ENCODE results near the gene MMP21. TPM values are rescaled to one million over a fixed set of nuclear protein-coding genes. Genes with fewer than 3 reads are reported as not detected.

The MMP21 gene
- polyA plus RNA-seq, 3 donors, result 0.28 TPM; not detected in 2

GRCh38 chr10:125756853-125757487 is 18.7 kb downstream of the MMP21 start:
- Histone ChIP-seq H4K20me1 (ENCODE audit: insufficient read depth, low read length) (no peaks in the 10 kb centered on the region), H3K36me3 (replicated peaks in 1 of 2; ENCODE audit: control insufficient read depth in 1 of 2, insufficient read depth in 2 of 2, low read length in 2 of 2) (peaks cover 86 to 100% of the 10 kb centered on the region in 2 donors), H2AFZ (ENCODE audit: insufficient read depth, low read depth, low read length, poor library complexity, severe bottlenecking) (no peak overlapping the region), H3K9ac (ENCODE audit: insufficient read depth, low read length, poor library complexity, severe bottlenecking) (no peak overlapping the region), H3K4me1 (ENCODE audit: control insufficient read depth in 1 of 2, insufficient read depth in 2 of 2, low read length in 2 of 2) (no peaks in the 10 kb centered on the region), H3K27ac (ENCODE audit: low read depth in 1 of 2, low read length in 2 of 2) (no peak overlapping the region), H3K27me3 (ENCODE audit: control insufficient read depth in 2 of 2, insufficient read depth in 2 of 2, low read length in 2 of 2) (no peaks in the 10 kb centered on the region), H3K9me3 (replicated peaks in 1 of 2; ENCODE audit: control insufficient read depth in 1 of 2, insufficient read depth in 1 of 2, low read length in 2 of 2) (no peaks in the 10 kb centered on the region), H3K4me3 (replicated peaks in 1 of 3; ENCODE audit: low read depth in 2 of 3, low read length in 3 of 3) (no peak overlapping the region), H3K79me2 (ENCODE audit: insufficient read depth, low read length) (no peaks in the 10 kb centered on the region), H3K4me2 (replicated peaks; ENCODE audit: extremely low read depth, low read length, poor library complexity, severe bottlenecking) (no peak overlapping the region)
- Mint-ChIP-seq H3K27ac (no peak overlapping the region), H3K4me1 (no peaks in the 10 kb centered on the region), H3K27me3 (ENCODE audit: low read depth in 3 of 3) (no peaks in the 10 kb centered on the region), H3K36me3 (peaks cover 78 to 90% of the 10 kb centered on the region in 2 donors), H3K9me3 (no peaks in the 10 kb centered on the region), H3K4me3 (no peak overlapping the region)
- intact Hi-C loops (cut with micrococcal nuclease), result no loop called here
- TF ChIP-seq CTCF (IDR thresholded peaks at IDR 0.05), result no peak
- DNase-seq, result no peak
- no CpG with 5 or more reads among the region's 5 CpGs for WGBS (ENCODE audit: insufficient coverage)

- H3K27ac Mint-ChIP-seq, result no peak overlapping the region
- Histone ChIP-seq H3K9ac (ENCODE audit: insufficient read depth, low read length, poor library complexity, severe bottlenecking) (no peak overlapping the region), H3K79me2 (ENCODE audit: insufficient read depth, low read length) (no peaks in the 10 kb centered on the region), H3K4me3 (replicated peaks in 1 of 3; ENCODE audit: low read depth in 2 of 3, low read length in 3 of 3) (no peak overlapping the region), H3K4me2 (replicated peaks; ENCODE audit: extremely low read depth, low read length, poor library complexity, severe bottlenecking) (no peak overlapping the region), H3K4me1 (ENCODE audit: control insufficient read depth in 1 of 2, insufficient read depth in 2 of 2, low read length in 2 of 2) (no peaks in the 10 kb centered on the region), H3K9me3 (replicated peaks in 1 of 2; ENCODE audit: control insufficient read depth in 1 of 2, insufficient read depth in 1 of 2, low read length in 2 of 2) (no peaks in the 10 kb centered on the region), H3K27me3 (ENCODE audit: control insufficient read depth in 2 of 2, insufficient read depth in 2 of 2, low read length in 2 of 2) (no peaks in the 10 kb centered on the region), H4K20me1 (ENCODE audit: insufficient read depth, low read length) (no peaks in the 10 kb centered on the region), H2AFZ (ENCODE audit: insufficient read depth, low read depth, low read length, poor library complexity, severe bottlenecking) (no peak overlapping the region), H3K27ac (ENCODE audit: low read depth in 1 of 2, low read length in 2 of 2) (no peak overlapping the region), H3K36me3 (replicated peaks in 1 of 2; ENCODE audit: control insufficient read depth in 1 of 2, insufficient read depth in 2 of 2, low read length in 2 of 2) (peaks cover 86 to 100% of the 10 kb centered on the region in 2 donors)
- 80% methylated on average over 4 of the region's 5 CpGs for WGBS (ENCODE audit: insufficient coverage)
- no peaks in the 10 kb centered on the region for H3K9me3 Mint-ChIP-seq
- intact Hi-C loops (cut with micrococcal nuclease), result no loop called here
- H3K4me1 Mint-ChIP-seq, result no peaks in the 10 kb centered on the region
- H3K4me3 Mint-ChIP-seq, result no peak overlapping the region
- no peak for TF ChIP-seq CTCF (IDR thresholded peaks at IDR 0.05)
- H3K36me3 Mint-ChIP-seq, result peaks cover 80 to 92% of the 10 kb centered on the region in 2 donors
- DNase-seq, result no peak
- H3K27me3 Mint-ChIP-seq (ENCODE audit: low read depth in 3 of 3), result no peaks in the 10 kb centered on the region
Measured at GRCh38 chr10:125756196-125756595, 19.4 kb downstream of the MMP21 start.

Measured in CD14-positive monocyte (primary cell).